Karpas-422 (cell line): ENCODE measurements around the gene RETSAT. TPM values are rescaled to one million over a fixed set of nuclear protein-coding genes. Genes with fewer than 3 reads are reported as not detected.
A peak's percentile ranks its signal among the peaks of the same experiment; 100 is the strongest.
"Not testable (repeated sequence)": the region's sequence is repeated elsewhere in the genome, so short reads cannot be mapped to it uniquely, and the experiment has no call there.

Experiments used
- DNase-seq: peaks from one replicate; pipeline ENCODE4 v3.0.0-alpha.2; 2015
- H2AFZ ChIP-seq: fragments of 200-600 bp; sonication (generic); 2 replicates; pipeline ENCODE4 v1.6.1; 2014; ENCODE audit warnings: antibody characterized with exemption, low read length, mixed read lengths
- H3K27ac ChIP-seq: fragments of 200-600 bp; sonication (generic); 2 replicates; pipeline ENCODE4 v1.5.1; 2014; ENCODE audit warnings: mild to moderate bottlenecking, low read length, moderate library complexity
- H3K27me3 ChIP-seq: fragments of 200-600 bp; sonication (generic); 2 replicates; pipeline ENCODE4 v1.6.1; 2014; ENCODE audit warnings: low read length, mixed read lengths
- H3K36me3 ChIP-seq: fragments of 200-600 bp; sonication (generic); 2 replicates; pipeline ENCODE4 v1.6.1; 2014; ENCODE audit warnings: low read length, mixed read lengths; ENCODE audit not compliant: insufficient read depth
- H3K4me1 ChIP-seq: fragments of 200-600 bp; sonication (generic); 2 replicates; pipeline ENCODE4 v1.6.1; 2014; ENCODE audit warnings: mild to moderate bottlenecking, low read length, mixed read lengths
- H3K4me2 ChIP-seq: fragments of 200-600 bp; sonication (generic); 2 replicates; pipeline ENCODE4 v1.6.1; 2014; ENCODE audit warnings: low read length, low read depth, mild to moderate bottlenecking; ENCODE audit not compliant: poor library complexity, severe bottlenecking
- H3K4me3 ChIP-seq: fragments of 200-600 bp; sonication (generic); 2 replicates; pipeline ENCODE4 v1.5.1; 2014; ENCODE audit warnings: mild to moderate bottlenecking, antibody characterized with exemption, low read length, mixed read lengths
- H3K79me2 ChIP-seq: fragments of 200-600 bp; sonication (generic); 2 replicates; pipeline ENCODE4 v1.6.1; 2014; ENCODE audit warnings: mild to moderate bottlenecking, low read length, mixed read lengths
- H3K9ac ChIP-seq: fragments of 200-600 bp; sonication (generic); 2 replicates; pipeline ENCODE4 v1.6.0; 2014; ENCODE audit warnings: low read length
- H3K9me2 ChIP-seq: fragments of 200-600 bp; sonication (generic), shearing (Covaris generic); replicated peaks from 2 replicates; pipeline ENCODE4 v1.6.0; 2014; ENCODE audit warnings: mild to moderate bottlenecking, low read length, moderate library complexity; ENCODE audit not compliant: insufficient read depth
- H3K9me3 ChIP-seq: fragments of 300-700, 200-600 bp; sonication (generic); 2 replicates; pipeline ENCODE4 v1.6.1; 2014; ENCODE audit warnings: low read length, mixed read lengths
- H4K20me1 ChIP-seq: fragments of 200-600 bp; sonication (generic); 2 replicates; pipeline ENCODE4 v1.6.1; 2014; ENCODE audit warnings: mild to moderate bottlenecking, antibody characterized with exemption, low read length, low read depth; ENCODE audit not compliant: insufficient read depth
- total RNA-seq: library from RNA; depleted of rRNA; stranded (reverse); fragments of >200 nt; shearing (Covaris generic); gene quantifications from 2 replicates; pipeline ENCODE4 v1.2.3, GENCODE V29; 2014; ENCODE audit warnings: low replicate concordance

Gene RETSAT
- total RNA-seq, 1 experiment from 2014 or later, result 21.6 TPM

DNA sequence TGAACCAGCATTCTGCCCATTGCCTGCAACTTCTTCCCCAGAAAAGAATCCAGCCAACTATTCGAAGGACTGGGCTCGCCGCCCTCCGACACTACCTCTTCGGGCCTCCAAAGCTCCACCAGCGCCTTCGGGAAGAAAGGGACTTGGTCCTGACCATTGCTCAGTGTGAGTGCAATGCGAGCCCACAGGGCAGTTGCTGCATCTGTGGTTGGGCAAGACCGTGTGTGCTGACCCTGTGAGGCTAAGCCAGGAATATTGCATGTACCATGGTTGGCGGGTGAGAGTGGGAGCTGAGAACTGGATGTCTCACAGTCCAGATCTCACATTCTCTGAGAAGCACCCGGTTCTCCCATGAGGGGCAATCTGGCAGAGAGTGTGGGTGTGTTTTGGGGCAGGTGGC is 16.7 kb upstream of the RETSAT start:
- Histone ChIP-seq H3K27me3 (no peaks in the 10 kb centered on the region), H3K79me2 (no peaks in the 10 kb centered on the region), H3K9me3 (no peaks in the 10 kb centered on the region), H4K20me1 (no peaks in the 10 kb centered on the region), H3K4me3 (no peak overlapping the region), H3K36me3 (0 out of 2 replicates have a peak, but pooled peaks cover 3% of the 10 kb centered on the region), H3K9ac (no peak overlapping the region), H3K4me1 (no peaks in the 10 kb centered on the region), H3K9me2 (no peaks in the 10 kb centered on the region), H3K4me2 (no peak overlapping the region), H2AFZ (no peak overlapping the region), H3K27ac (no peak overlapping the region)
- DNase-seq, result no peak

DNA sequence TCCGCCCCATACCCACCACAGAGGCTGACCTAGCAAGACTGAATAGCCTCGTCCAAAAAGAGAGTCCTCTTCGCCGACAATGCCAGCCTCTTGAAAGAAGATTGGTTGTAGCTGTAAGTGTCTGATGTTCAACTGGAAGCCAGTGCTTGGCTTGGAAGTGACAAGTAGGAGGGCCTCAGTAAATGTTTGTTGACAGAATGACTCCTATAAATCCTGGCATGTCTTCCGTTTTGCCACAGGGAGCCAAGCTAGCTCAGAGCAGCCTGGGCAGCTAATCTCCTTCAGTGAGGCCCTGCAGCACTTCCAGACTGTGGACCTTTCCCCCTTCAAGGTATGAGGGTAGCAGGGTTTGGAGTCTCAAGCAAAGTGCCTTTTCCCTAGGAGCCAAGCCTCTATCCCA is 15.2 kb upstream of the RETSAT start:
- Histone ChIP-seq H3K79me2 (no peaks in the 10 kb centered on the region), H4K20me1 (no peaks in the 10 kb centered on the region), H3K9me3 (no peaks in the 10 kb centered on the region), H2AFZ (no peak overlapping the region), H3K9ac (no peak overlapping the region), H3K9me2 (no peaks in the 10 kb centered on the region), H3K4me3 (no peak overlapping the region), H3K4me1 (no peaks in the 10 kb centered on the region), H3K27me3 (no peaks in the 10 kb centered on the region), H3K36me3 (0 out of 2 replicates have a peak, but pooled peaks cover 3% of the 10 kb centered on the region), H3K27ac (no peak overlapping the region), H3K4me2 (no peak overlapping the region)
- no peak for DNase-seq

DNA sequence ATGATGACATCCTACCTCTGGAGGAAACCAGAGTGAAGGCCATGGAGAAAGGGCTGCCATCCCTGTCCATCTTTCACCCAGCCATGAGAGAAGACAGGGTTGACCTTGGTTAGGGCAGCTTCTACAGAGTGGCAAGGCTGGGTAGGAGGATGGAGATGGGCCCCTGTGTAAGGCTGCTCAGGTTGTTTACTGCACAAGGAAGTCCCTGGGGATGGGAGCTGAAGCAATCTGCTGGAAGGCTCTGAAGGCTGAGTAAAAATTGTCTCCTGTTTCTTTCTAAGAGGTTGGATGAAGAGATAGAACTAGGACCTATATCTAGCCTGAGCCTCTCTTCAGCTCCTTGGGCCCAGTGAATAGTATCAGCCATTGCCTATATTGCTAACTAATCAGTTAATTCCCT is 14.6 kb upstream of the RETSAT start:
- DNase-seq, result no peak
- Histone ChIP-seq H3K79me2 (no peaks in the 10 kb centered on the region), H3K27ac (no peak overlapping the region), H3K4me3 (no peak overlapping the region), H3K4me1 (no peaks in the 10 kb centered on the region), H3K27me3 (no peaks in the 10 kb centered on the region), H3K4me2 (no peak overlapping the region), H2AFZ (no peak overlapping the region), H3K9me2 (no peaks in the 10 kb centered on the region), H3K9me3 (no peaks in the 10 kb centered on the region), H3K9ac (no peak overlapping the region), H4K20me1 (no peaks in the 10 kb centered on the region), H3K36me3 (0 out of 2 replicates have a peak, but pooled peaks cover 3% of the 10 kb centered on the region)

DNA sequence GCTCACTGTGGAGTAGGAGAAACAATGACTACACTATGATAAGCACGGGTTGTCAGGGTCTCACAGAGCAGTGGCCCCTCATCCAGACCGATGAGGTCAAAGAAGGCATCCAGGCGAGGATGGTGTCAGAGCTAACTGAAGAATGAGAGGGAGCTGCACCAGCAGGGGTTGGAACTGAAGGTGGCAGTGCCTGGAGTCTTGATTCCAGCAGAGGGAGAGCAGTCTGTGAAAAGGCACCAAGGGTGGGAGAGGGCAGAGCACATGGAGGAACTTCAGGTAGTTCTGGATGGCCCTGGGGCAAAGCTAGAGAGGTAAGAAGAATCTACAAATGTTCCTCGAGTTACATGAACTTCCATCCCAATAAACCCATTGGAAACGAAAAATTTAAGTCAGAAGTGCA is 12.9 kb upstream of the RETSAT start:
- Histone ChIP-seq H2AFZ (no peak overlapping the region), H3K27ac (no peak overlapping the region), H3K4me2 (no peak overlapping the region), H3K9me2 (no peaks in the 10 kb centered on the region), H4K20me1 (no peaks in the 10 kb centered on the region), H3K9me3 (no peaks in the 10 kb centered on the region), H3K36me3 (peaks cover 9% of the 10 kb centered on the region), H3K79me2 (no peaks in the 10 kb centered on the region), H3K27me3 (no peaks in the 10 kb centered on the region), H3K9ac (no peak overlapping the region), H3K4me3 (no peak overlapping the region), H3K4me1 (no peaks in the 10 kb centered on the region)
- no peak for DNase-seq

GRCh38 chr2:85362653-85363387 is 8.5 kb upstream of the RETSAT start:
- H3K9ac ChIP-seq, H3K4me1 ChIP-seq, H3K79me2 ChIP-seq, DNase-seq, H3K4me2 ChIP-seq, H3K27ac ChIP-seq, H2AFZ ChIP-seq, H3K4me3 ChIP-seq, H3K9me3 ChIP-seq, H3K27me3 ChIP-seq, H4K20me1 ChIP-seq, H3K9me2 ChIP-seq: not testable (repeated sequence)
- H3K36me3 ChIP-seq, result peaks cover 11% of the 10 kb centered on the region

GRCh38 chr2:85357736-85358135 is 3.4 kb upstream of the RETSAT start:
- no peak for DNase-seq
- Histone ChIP-seq H3K4me2 (no peak overlapping the region), H3K27me3 (no peaks in the 10 kb centered on the region), H3K9ac (no peak overlapping the region), H3K9me3 (no peaks in the 10 kb centered on the region), H3K27ac (no peak overlapping the region), H3K36me3 (peaks cover 5% of the 10 kb centered on the region; the same call in 1 of the 2 replicates), H3K4me3 (no peak overlapping the region), H2AFZ (no peak overlapping the region), H3K4me1 (peaks cover 23% of the 10 kb centered on the region), H3K79me2 (peaks cover 38% of the 10 kb centered on the region), H3K9me2 (no peaks in the 10 kb centered on the region), H4K20me1 (no peaks in the 10 kb centered on the region)

DNA sequence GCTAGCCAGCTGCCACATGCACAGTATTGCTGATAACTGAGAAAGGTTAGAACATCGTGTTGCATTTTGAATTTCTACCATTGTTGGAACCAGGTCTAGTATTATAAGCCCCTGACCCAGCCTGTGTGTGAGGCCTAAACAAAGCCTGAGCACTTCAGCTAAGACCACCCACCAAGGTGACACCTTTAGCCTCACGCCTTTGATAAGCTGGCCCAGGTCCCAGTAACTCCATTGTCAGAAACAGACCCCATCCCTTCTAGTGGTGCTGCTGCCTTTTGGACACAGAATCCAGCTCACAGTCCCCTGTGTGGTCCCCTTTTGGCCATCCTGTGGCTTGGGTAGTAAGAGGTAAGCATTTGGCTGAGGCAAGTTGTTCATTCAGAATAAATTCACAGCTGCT is 1.9 kb upstream of the RETSAT start:
- Histone ChIP-seq H3K27ac (no peak overlapping the region), H4K20me1 (no peaks in the 10 kb centered on the region), H3K4me1 (peaks cover 25% of the 10 kb centered on the region), H3K9me3 (no peaks in the 10 kb centered on the region), H3K27me3 (no peaks in the 10 kb centered on the region), H3K79me2 (peaks cover 44% of the 10 kb centered on the region), H3K4me2 (peak overlapping the region; percentile 80), H2AFZ (no peak overlapping the region), H3K4me3 (no peak overlapping the region), H3K9me2 (no peaks in the 10 kb centered on the region), H3K36me3 (peaks cover 5% of the 10 kb centered on the region; the same call in 1 of the 2 replicates), H3K9ac (peak overlapping the region; percentile 72)
- no peak for DNase-seq

DNA sequence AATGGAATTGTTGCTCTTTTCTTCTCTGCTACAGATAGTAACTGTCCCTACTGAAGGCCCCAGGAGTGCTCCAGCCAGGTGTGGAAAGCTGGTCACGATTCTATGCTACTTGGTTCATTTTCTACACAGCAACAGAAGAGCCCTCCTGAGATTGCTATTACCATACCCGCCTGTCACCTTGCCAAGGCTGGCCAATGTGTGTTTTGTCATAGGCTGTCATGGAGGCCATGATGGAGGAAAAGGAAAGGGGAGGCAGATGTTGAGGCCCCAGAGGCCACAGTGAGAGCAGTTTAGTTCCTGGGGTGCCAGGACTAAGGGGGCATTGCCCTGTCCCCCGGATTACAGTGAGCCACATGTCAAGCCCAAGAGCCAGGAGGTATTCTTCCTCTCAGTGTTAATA is 1.2 kb upstream of the RETSAT start:
- Histone ChIP-seq H3K9ac (peak overlapping the region; percentile 72), H3K9me2 (no peaks in the 10 kb centered on the region), H3K27ac (no peak overlapping the region), H4K20me1 (no peaks in the 10 kb centered on the region), H3K9me3 (no peaks in the 10 kb centered on the region), H2AFZ (no peak overlapping the region), H3K79me2 (peaks cover 44% of the 10 kb centered on the region), H3K4me1 (peaks cover 25% of the 10 kb centered on the region), H3K4me3 (peak overlapping the region; percentile 80), H3K27me3 (no peaks in the 10 kb centered on the region), H3K36me3 (peaks cover 8% of the 10 kb centered on the region; the same call in 1 of the 2 replicates), H3K4me2 (peak overlapping the region; percentile 80)
- peak; percentile 64 for DNase-seq
